CD4-positive, alpha-beta T cell treated with Interleukin-4 for 1 hour (primary cell): ENCODE results near the gene LIN7A.
"Not testable (repeated sequence)": the region's sequence is repeated elsewhere in the genome, so short reads cannot be mapped to it uniquely, and the experiment has no call there.

Experiments
- DNase-seq, 2 donors: peaks; one replicate each; pipeline ENCODE4 v3.0.0-alpha.2; 2020 to 2022

The LIN7A gene

GRCh38 chr12:80802652-80803400 lies 134.9 kb downstream of the LIN7A start:
- no peak for DNase-seq

GRCh38 chr12:80798281-80798680 lies 139.5 kb downstream of the LIN7A start:
- DNase-seq, result no peak

- no peak for DNase-seq
Observed at GRCh38 chr12:80794551-80794950, 143.2 kb downstream of the LIN7A start.

GRCh38 chr12:80792861-80793260 lies 144.9 kb downstream of the LIN7A start:
- DNase-seq, result no peak

GRCh38 chr12:80791863-80792262 lies 145.9 kb downstream of the LIN7A start:
- no peak for DNase-seq

GRCh38 chr12:80788407-80788806 lies 149.3 kb downstream of the LIN7A start:
- DNase-seq, result not testable (repeated sequence)

GRCh38 chr12:80782963-80783470 lies 154.7 kb downstream of the LIN7A start:
- DNase-seq, result not testable (repeated sequence)

GRCh38 chr12:80781313-80781712 lies 156.4 kb downstream of the LIN7A start:
- no peak for DNase-seq

GRCh38 chr12:80780746-80781145 lies 157.0 kb downstream of the LIN7A start:
- DNase-seq, result no peak

- DNase-seq, result no peak
Observed at GRCh38 chr12:80778005-80778541, 159.7 kb downstream of the LIN7A start.

GRCh38 chr12:80777587-80777986 lies 160.1 kb downstream of the LIN7A start:
- DNase-seq, result no peak

- DNase-seq, result no peak
Observed at GRCh38 chr12:80776706-80777105, 161.0 kb downstream of the LIN7A start.

GRCh38 chr12:80770958-80771357 lies 166.8 kb downstream of the LIN7A start:
- DNase-seq, result no peak

GRCh38 chr12:80769553-80770140 lies 168.1 kb downstream of the LIN7A start:
- no peak for DNase-seq

GRCh38 chr12:80766897-80767296 lies 170.8 kb downstream of the LIN7A start:
- no peak for DNase-seq

GRCh38 chr12:80766210-80766609 lies 171.5 kb downstream of the LIN7A start:
- DNase-seq, result no peak

GRCh38 chr12:80763874-80764273 lies 173.9 kb downstream of the LIN7A start:
- no peak for DNase-seq

- no peak for DNase-seq
Observed at GRCh38 chr12:80761838-80762237, 175.9 kb downstream of the LIN7A start.

GRCh38 chr12:80756875-80757274 lies 180.9 kb downstream of the LIN7A start:
- DNase-seq, result no peak

GRCh38 chr12:80754274-80754673 lies 183.5 kb downstream of the LIN7A start:
- DNase-seq, result no peak

GRCh38 chr12:80752464-80752863 lies 185.3 kb downstream of the LIN7A start:
- DNase-seq, result no peak

- DNase-seq, result no peak
Observed at GRCh38 chr12:80749456-80749855, 188.3 kb downstream of the LIN7A start.

- no peak for DNase-seq
Observed at GRCh38 chr12:80747800-80748199, 189.9 kb downstream of the LIN7A start.

- no peak for DNase-seq
Observed at GRCh38 chr12:80745851-80746505, 191.8 kb downstream of the LIN7A start.
